ES-I3 (cell line): Measurements from ENCODE around the gene LRFN3.
"Not testable (repeated sequence)": the region's sequence is repeated elsewhere in the genome, so short reads cannot be mapped to it uniquely, and the experiment has no call there.

Source experiments
- H3K36me3 ChIP-seq: 2 replicates; pipeline ENCODE4 v1.6.1; 2013; ENCODE audit warnings: mild to moderate bottlenecking, low read length, control low read depth, moderate library complexity; ENCODE audit not compliant: insufficient read depth
- H3K4me1 ChIP-seq: 2 replicates; pipeline ENCODE4 v1.6.1; 2013; ENCODE audit warnings: mild to moderate bottlenecking, control low read depth, low read length; ENCODE audit not compliant: insufficient read depth
- H3K9ac ChIP-seq: 2 replicates; pipeline ENCODE4 v1.6.1; 2013; ENCODE audit warnings: low read depth, mild to moderate bottlenecking, low read length, moderate library complexity
- H3K9me3 ChIP-seq: 2 replicates; pipeline ENCODE4 v1.6.1; 2013; ENCODE audit warnings: mild to moderate bottlenecking, low read length, moderate library complexity; ENCODE audit not compliant: control insufficient read depth, insufficient read depth

Gene LRFN3

GRCh38 chr19:35935911-35936737 is at the start of gene LRFN3:
TSS of gene LRFN3 (plus strand) at chr19:35936374. CDS start at chr19:35939426, 3,052 bp downstream.
- Histone ChIP-seq H3K4me1 (peaks cover 6% of the 10 kb centered on the region), H3K9ac (peak within 1 kb of the TSS; percentile 62), H3K36me3 (peaks cover 2% of the 10 kb centered on the region; the same call in 1 of the 2 replicates), H3K9me3 (no peaks in the 10 kb centered on the region)

- no peaks in the 10 kb centered on the region for H3K4me1 ChIP-seq
- H3K9me3 ChIP-seq, result no peaks in the 10 kb centered on the region
- peaks cover 10% of the 10 kb centered on the region; the same call in 1 of the 2 replicates for H3K36me3 ChIP-seq
- H3K9ac ChIP-seq, result no peak overlapping the region
These were observed 49.0 kb upstream of the LRFN3 start for GRCh38 chr19:35887197-35887596.

- Histone ChIP-seq H3K9me3 (no peaks in the 10 kb centered on the region), H3K4me1 (no peaks in the 10 kb centered on the region), H3K9ac (no peak overlapping the region), H3K36me3 (peaks cover 13% of the 10 kb centered on the region; the same call in 1 of the 2 replicates)
These were observed 47.8 kb upstream of the LRFN3 start for GRCh38 chr19:35888398-35888797.

- no peak overlapping the region for H3K9ac ChIP-seq
- H3K36me3 ChIP-seq, result peaks cover 13% of the 10 kb centered on the region; the same call in 1 of the 2 replicates
- H3K4me1 ChIP-seq, result no peaks in the 10 kb centered on the region
- H3K9me3 ChIP-seq, result no peaks in the 10 kb centered on the region
These were observed 46.6 kb upstream of the LRFN3 start for GRCh38 chr19:35889370-35890112.

GRCh38 chr19:35890113-35890650 is 46.0 kb upstream of the LRFN3 start:
- no peak overlapping the region for H3K9ac ChIP-seq
- H3K4me1 ChIP-seq, result no peaks in the 10 kb centered on the region
- peaks cover 13% of the 10 kb centered on the region; the same call in 1 of the 2 replicates for H3K36me3 ChIP-seq
- no peaks in the 10 kb centered on the region for H3K9me3 ChIP-seq

- H3K9me3 ChIP-seq, H3K9ac ChIP-seq, H3K4me1 ChIP-seq: not testable (repeated sequence)
- H3K36me3 ChIP-seq, result peaks cover 13% of the 10 kb centered on the region; the same call in 1 of the 2 replicates
These were observed 44.4 kb upstream of the LRFN3 start for GRCh38 chr19:35891819-35892218.

GRCh38 chr19:35894342-35894741 is 41.8 kb upstream of the LRFN3 start:
- Histone ChIP-seq H3K9ac (no peak overlapping the region), H3K36me3 (peaks cover 10% of the 10 kb centered on the region; the same call in 1 of the 2 replicates), H3K4me1 (no peaks in the 10 kb centered on the region), H3K9me3 (no peaks in the 10 kb centered on the region)

GRCh38 chr19:35895911-35896642 is 40.1 kb upstream of the LRFN3 start:
- Histone ChIP-seq H3K9me3 (no peaks in the 10 kb centered on the region), H3K9ac (no peak overlapping the region), H3K36me3 (peaks cover 4% of the 10 kb centered on the region; the same call in 1 of the 2 replicates), H3K4me1 (peaks cover 3% of the 10 kb centered on the region; the same call in 1 of the 2 replicates)

GRCh38 chr19:35896643-35897040 is 39.5 kb upstream of the LRFN3 start:
- H3K4me1 ChIP-seq, result peaks cover 8% of the 10 kb centered on the region; the same call in 1 of the 2 replicates
- H3K36me3 ChIP-seq, result peaks cover 3% of the 10 kb centered on the region; the same call in 1 of the 2 replicates
- no peak overlapping the region for H3K9ac ChIP-seq
- no peaks in the 10 kb centered on the region for H3K9me3 ChIP-seq

- H3K36me3 ChIP-seq, result peaks cover 3% of the 10 kb centered on the region; the same call in 1 of the 2 replicates
- H3K9me3 ChIP-seq, result no peaks in the 10 kb centered on the region
- H3K9ac ChIP-seq, result peak overlapping the region; percentile 94
- peaks cover 17% of the 10 kb centered on the region for H3K4me1 ChIP-seq
These were observed 38.3 kb upstream of the LRFN3 start for GRCh38 chr19:35897706-35898451.

- peak overlapping the region; percentile 94 for H3K9ac ChIP-seq
- H3K9me3 ChIP-seq, result no peaks in the 10 kb centered on the region
- no peaks in the 10 kb centered on the region; the same call in 1 of the 2 replicates for H3K36me3 ChIP-seq
- H3K4me1 ChIP-seq, result peaks cover 17% of the 10 kb centered on the region
These were observed 37.7 kb upstream of the LRFN3 start for GRCh38 chr19:35898499-35898809.

GRCh38 chr19:35899547-35900214 is 36.5 kb upstream of the LRFN3 start:
- peak overlapping the region; percentile 94 for H3K9ac ChIP-seq
- no peaks in the 10 kb centered on the region for H3K36me3 ChIP-seq
- no peaks in the 10 kb centered on the region for H3K9me3 ChIP-seq
- peaks cover 17% of the 10 kb centered on the region for H3K4me1 ChIP-seq

- Histone ChIP-seq H3K9ac (peak overlapping the region; percentile 94; the same call in 1 of the 2 replicates), H3K4me1 (peaks cover 17% of the 10 kb centered on the region), H3K9me3 (no peaks in the 10 kb centered on the region), H3K36me3 (no peaks in the 10 kb centered on the region)
These were observed 35.0 kb upstream of the LRFN3 start for GRCh38 chr19:35901055-35901644.
